ENCODE results near the gene HPCAL1.

- TF ChIP-seq, protein P1, sequence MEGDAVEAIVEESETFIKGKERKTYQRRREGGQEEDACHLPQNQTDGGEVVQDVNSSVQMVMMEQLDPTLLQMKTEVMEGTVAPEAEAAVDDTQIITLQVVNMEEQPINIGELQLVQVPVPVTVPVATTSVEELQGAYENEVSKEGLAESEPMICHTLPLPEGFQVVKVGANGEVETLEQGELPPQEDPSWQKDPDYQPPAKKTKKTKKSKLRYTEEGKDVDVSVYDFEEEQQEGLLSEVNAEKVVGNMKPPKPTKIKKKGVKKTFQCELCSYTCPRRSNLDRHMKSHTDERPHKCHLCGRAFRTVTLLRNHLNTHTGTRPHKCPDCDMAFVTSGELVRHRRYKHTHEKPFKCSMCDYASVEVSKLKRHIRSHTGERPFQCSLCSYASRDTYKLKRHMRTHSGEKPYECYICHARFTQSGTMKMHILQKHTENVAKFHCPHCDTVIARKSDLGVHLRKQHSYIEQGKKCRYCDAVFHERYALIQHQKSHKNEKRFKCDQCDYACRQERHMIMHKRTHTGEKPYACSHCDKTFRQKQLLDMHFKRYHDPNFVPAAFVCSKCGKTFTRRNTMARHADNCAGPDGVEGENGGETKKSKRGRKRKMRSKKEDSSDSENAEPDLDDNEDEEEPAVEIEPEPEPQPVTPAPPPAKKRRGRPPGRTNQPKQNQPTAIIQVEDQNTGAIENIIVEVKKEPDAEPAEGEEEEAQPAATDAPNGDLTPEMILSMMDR (IDR thresholded peaks at IDR 0.05), result no peak
- no peak for TF ChIP-seq POLR2A (IDR thresholded peaks at IDR 0.05)
Measured at GRCh38 chr2:10466801-10467200, 164.1 kb downstream of the HPCAL1 start.

All from right lobe of liver (tissue), 4 donors.